ENCODE data around the gene CCSER2. TPM values are rescaled to one million over a fixed set of nuclear protein-coding genes. Genes with fewer than 3 reads are reported as not detected.

Gene CCSER2
- total and polyA plus RNA-seq, 4 donors, result 23.1 to 111 (median 59.4) TPM

DNA sequence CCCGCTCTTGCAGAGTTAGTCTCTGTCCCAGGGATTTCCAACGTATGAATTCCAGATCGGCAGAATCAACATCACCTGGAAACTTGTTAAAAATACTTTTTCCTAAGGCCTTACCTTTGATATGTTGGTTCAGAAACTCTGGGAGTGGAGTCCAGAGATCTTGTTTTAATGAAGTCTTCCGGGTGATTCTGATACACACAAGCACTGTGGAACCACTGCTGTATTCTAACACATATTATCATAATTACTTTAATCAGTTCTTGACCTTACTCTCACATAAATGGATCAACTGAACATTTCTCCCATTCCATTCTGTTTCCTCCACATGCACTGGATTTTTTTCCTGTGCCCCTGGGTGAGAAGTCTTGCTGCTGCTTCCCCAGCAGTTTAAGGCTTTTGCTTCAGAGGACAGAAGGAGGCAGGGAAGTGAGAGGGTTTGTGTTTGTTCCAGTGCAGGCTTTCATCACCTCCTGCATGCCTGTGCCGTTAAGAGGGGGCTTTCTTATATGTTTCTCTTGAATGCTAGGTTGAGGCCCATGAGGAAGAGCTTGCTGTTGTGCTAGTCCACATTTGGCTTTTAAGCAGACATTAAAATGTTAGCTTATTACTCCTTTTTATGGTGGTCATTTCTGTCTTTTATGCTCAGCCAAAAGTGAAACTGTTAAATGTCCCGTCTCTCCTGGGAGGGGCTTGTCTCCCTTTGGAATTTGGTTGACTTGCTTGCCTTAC, 32.4 kb downstream of the CCSER2 start:
- DNase-seq (no peak), ATAC-seq (ENCODE audit: low FRiP score) (no peak)
- intact Hi-C loops (cut with DNase I), result no loop called here
- Histone ChIP-seq H3K9me3 (ENCODE audit: control insufficient read depth, low read length) (no peaks in the 10 kb centered on the region), H3K27me3 (ENCODE audit: control insufficient read depth in 1 of 2, insufficient read depth in 2 of 2, low read length in 1 of 2) (no peaks in the 10 kb centered on the region), H3K27ac (ENCODE audit: low read depth in 1 of 2, low read length in 2 of 2) (no peak overlapping the region), H3K4me3 (ENCODE audit: low read length in 2 of 2) (peak overlapping the region; percentile 11 to 20), H3K4me1 (ENCODE audit: control insufficient read depth in 1 of 2, insufficient read depth in 2 of 2, low read length in 2 of 2) (peaks cover 3 to 7% of the 10 kb centered on the region in 2 donors), H3K36me3 (ENCODE audit: control insufficient read depth in 1 of 2, insufficient read depth in 2 of 2, low read length in 1 of 2) (no peaks in the 10 kb centered on the region)
- 44% methylated on average over 6 of the region's 6 CpGs for WGBS, 2 donors

DNA sequence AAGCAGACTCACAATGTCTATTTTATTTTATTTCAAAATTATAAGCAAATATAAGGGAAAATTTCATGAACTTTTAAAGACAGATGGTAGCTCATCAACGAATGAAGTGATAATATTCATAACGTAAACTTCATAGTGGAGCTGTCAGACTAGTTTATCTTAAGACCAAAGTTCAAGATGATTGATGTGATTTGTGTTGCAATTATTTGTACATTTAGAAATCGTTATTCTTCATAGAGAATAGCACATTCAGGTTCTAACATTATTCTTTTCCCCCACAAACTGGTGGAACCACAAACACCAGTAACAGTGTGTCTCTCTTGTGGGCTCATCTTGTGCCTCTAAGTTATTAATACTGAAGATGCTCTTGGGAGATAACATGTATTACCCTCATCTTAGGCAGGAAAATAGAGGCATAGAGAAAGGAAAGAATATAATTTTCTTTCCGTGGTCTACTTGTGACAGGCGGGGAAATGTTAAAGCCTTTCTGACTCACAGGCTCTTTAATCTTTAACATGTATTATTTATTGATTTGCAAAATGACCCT, 37.0 kb downstream of the CCSER2 start:
- DNase-seq (no peak), ATAC-seq (ENCODE audit: low FRiP score) (no peak)
- Histone ChIP-seq H3K27me3 (ENCODE audit: control insufficient read depth in 1 of 2, insufficient read depth in 2 of 2, low read length in 1 of 2) (no peaks in the 10 kb centered on the region), H3K9me3 (ENCODE audit: control insufficient read depth, low read length) (no peaks in the 10 kb centered on the region), H3K4me3 (ENCODE audit: low read length in 2 of 2) (no peak overlapping the region), H3K4me1 (ENCODE audit: control insufficient read depth in 1 of 2, insufficient read depth in 2 of 2, low read length in 2 of 2) (peaks cover 1 to 7% of the 10 kb centered on the region in 2 donors), H3K27ac (ENCODE audit: low read depth in 1 of 2, low read length in 2 of 2) (no peak overlapping the region), H3K36me3 (ENCODE audit: control insufficient read depth in 1 of 2, insufficient read depth in 2 of 2, low read length in 1 of 2) (no peaks in the 10 kb centered on the region)
- intact Hi-C loops (cut with DNase I), result no loop called here
- WGBS, 2 donors, result 76 to 81% methylated on average over 5 of the region's 5 CpGs

GRCh38 chr10:84366041-84366440, 37.7 kb downstream of the CCSER2 start:
- DNase-seq, result no peak
- Histone ChIP-seq H3K4me3 (ENCODE audit: low read length in 2 of 2) (no peak overlapping the region), H3K36me3 (ENCODE audit: control insufficient read depth in 1 of 2, insufficient read depth in 2 of 2, low read length in 1 of 2) (no peaks in the 10 kb centered on the region), H3K4me1 (ENCODE audit: control insufficient read depth in 1 of 2, insufficient read depth in 2 of 2, low read length in 2 of 2) (peaks cover 1 to 2% of the 10 kb centered on the region in 2 donors), H3K27ac (ENCODE audit: low read depth in 1 of 2, low read length in 2 of 2) (no peak overlapping the region), H3K9me3 (ENCODE audit: control insufficient read depth, low read length) (no peaks in the 10 kb centered on the region), H3K27me3 (ENCODE audit: control insufficient read depth in 1 of 2, insufficient read depth in 2 of 2, low read length in 1 of 2) (no peaks in the 10 kb centered on the region)
- 96% methylated on average over 4 of the region's 4 CpGs for WGBS, 2 donors
- intact Hi-C loops (cut with DNase I), result no loop called here
- ATAC-seq (ENCODE audit: low FRiP score), result no peak

GRCh38 chr10:84367256-84367655, 38.9 kb downstream of the CCSER2 start:
- WGBS, 2 donors, result 94 to 96% methylated on average over 6 of the region's 6 CpGs
- Histone ChIP-seq H3K27me3 (ENCODE audit: control insufficient read depth in 1 of 2, insufficient read depth in 2 of 2, low read length in 1 of 2) (no peaks in the 10 kb centered on the region), H3K9me3 (ENCODE audit: control insufficient read depth, low read length) (no peaks in the 10 kb centered on the region), H3K4me1 (ENCODE audit: control insufficient read depth in 1 of 2, insufficient read depth in 2 of 2, low read length in 2 of 2) (peaks cover 1 to 2% of the 10 kb centered on the region in 2 donors), H3K27ac (ENCODE audit: low read depth in 1 of 2, low read length in 2 of 2) (no peak overlapping the region), H3K36me3 (ENCODE audit: control insufficient read depth in 1 of 2, insufficient read depth in 2 of 2, low read length in 1 of 2) (no peaks in the 10 kb centered on the region), H3K4me3 (ENCODE audit: low read length in 2 of 2) (no peak overlapping the region)
- intact Hi-C loops (cut with DNase I), result no loop called here
- ATAC-seq (ENCODE audit: low FRiP score) (no peak), DNase-seq (no peak)

DNA sequence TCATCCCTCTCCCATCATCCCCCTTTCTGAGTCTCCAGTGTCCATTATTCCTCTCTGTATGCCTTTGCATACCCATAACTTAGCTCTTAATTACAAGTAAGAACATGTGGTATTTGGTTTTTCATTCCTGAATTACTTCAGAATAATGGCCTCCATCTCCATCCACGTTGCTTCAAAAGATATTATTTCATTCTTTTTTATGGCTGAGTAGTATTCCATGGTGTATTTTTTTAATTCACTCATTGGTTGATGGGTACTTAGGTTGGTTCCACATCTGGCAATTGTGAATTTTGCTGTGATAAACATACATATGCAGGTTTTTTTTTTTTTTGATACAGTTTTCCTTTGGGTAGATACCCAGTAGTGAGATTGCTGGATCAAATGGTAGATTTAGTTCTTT, 40.4 kb downstream of the CCSER2 start:
- Histone ChIP-seq H3K4me1 (ENCODE audit: control insufficient read depth in 1 of 2, insufficient read depth in 2 of 2, low read length in 2 of 2) (peaks cover 1 to 2% of the 10 kb centered on the region in 2 donors), H3K27me3 (ENCODE audit: control insufficient read depth in 1 of 2, insufficient read depth in 2 of 2, low read length in 1 of 2) (no peaks in the 10 kb centered on the region), H3K4me3 (ENCODE audit: low read length in 2 of 2) (no peak overlapping the region), H3K9me3 (ENCODE audit: control insufficient read depth, low read length) (no peaks in the 10 kb centered on the region), H3K36me3 (ENCODE audit: control insufficient read depth in 1 of 2, insufficient read depth in 2 of 2, low read length in 1 of 2) (no peaks in the 10 kb centered on the region), H3K27ac (ENCODE audit: low read depth in 1 of 2, low read length in 2 of 2) (no peak overlapping the region)
- DNase-seq (no peak), ATAC-seq (ENCODE audit: low FRiP score) (no peak)
- WGBS, 2 donors, result 92 to 96% methylated on average over 1 of the region's 1 CpG
- intact Hi-C loops (cut with DNase I), result no loop called here

DNA sequence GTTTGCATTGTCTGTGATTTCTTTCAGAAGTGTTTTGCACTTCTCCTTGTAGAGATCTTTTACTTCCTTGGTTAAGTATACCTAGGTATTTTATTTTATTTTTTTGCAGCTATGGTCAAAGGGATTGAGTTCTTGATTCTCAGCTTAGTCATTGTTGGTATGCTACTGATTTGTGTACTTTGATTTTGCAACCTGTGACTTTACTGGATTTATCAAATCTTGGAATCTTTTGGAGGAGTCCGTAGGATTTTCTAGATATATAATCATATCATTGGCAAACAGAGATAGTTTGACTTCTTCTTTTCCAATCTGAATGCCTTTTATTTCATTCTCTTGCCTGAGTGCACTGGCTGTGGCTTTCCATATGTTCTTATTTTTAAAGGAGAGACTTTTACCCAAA, 41.9 kb downstream of the CCSER2 start:
- Histone ChIP-seq H3K9me3 (ENCODE audit: control insufficient read depth, low read length) (no peaks in the 10 kb centered on the region), H3K4me1 (ENCODE audit: control insufficient read depth in 1 of 2, insufficient read depth in 2 of 2, low read length in 2 of 2) (peaks cover 0 to 1% of the 10 kb centered on the region in 2 donors), H3K27ac (ENCODE audit: low read depth in 1 of 2, low read length in 2 of 2) (no peak overlapping the region), H3K36me3 (ENCODE audit: control insufficient read depth in 1 of 2, insufficient read depth in 2 of 2, low read length in 1 of 2) (peaks cover 0 to 3% of the 10 kb centered on the region in 2 donors), H3K4me3 (ENCODE audit: low read length in 2 of 2) (no peak overlapping the region), H3K27me3 (ENCODE audit: control insufficient read depth in 1 of 2, insufficient read depth in 2 of 2, low read length in 1 of 2) (no peaks in the 10 kb centered on the region)
- 87 to 92% methylated on average over 1 of the region's 1 CpG for WGBS, 2 donors
- no peak for DNase-seq
- intact Hi-C loops (cut with DNase I), result loop anchor here (5.0 kb wide), 2 partner anchors 103 to 108 kb away; no protein-coding TSS in a partner anchor
- ATAC-seq (ENCODE audit: low FRiP score), result no peak

DNA sequence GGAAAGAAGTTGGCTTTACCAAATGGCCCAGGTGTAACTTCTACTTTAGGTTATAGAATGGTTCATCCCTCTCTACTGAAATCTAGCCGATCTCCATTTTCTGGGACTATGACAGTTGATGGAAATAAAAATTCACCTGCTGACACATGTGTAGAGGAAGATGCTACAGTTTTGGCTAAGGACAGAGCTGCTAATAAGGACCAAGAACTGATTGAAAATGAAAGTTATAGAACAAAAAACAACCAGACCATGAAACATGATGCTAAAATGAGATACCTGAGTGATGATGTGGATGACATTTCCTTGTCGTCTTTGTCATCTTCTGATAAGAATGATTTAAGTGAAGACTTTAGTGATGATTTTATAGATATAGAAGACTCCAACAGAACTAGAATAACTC, 43.6 kb downstream of the CCSER2 start:
- intact Hi-C loops (cut with DNase I), result loop anchor here (5.0 kb wide), 2 partner anchors 105 to 110 kb away; no protein-coding TSS in a partner anchor
- Histone ChIP-seq H3K36me3 (ENCODE audit: control insufficient read depth in 1 of 2, insufficient read depth in 2 of 2, low read length in 1 of 2) (peaks cover 0 to 3% of the 10 kb centered on the region in 2 donors), H3K27ac (ENCODE audit: low read depth in 1 of 2, low read length in 2 of 2) (no peak overlapping the region), H3K9me3 (ENCODE audit: control insufficient read depth, low read length) (no peaks in the 10 kb centered on the region), H3K27me3 (ENCODE audit: control insufficient read depth in 1 of 2, insufficient read depth in 2 of 2, low read length in 1 of 2) (no peaks in the 10 kb centered on the region), H3K4me3 (ENCODE audit: low read length in 2 of 2) (no peak overlapping the region), H3K4me1 (ENCODE audit: control insufficient read depth in 1 of 2, insufficient read depth in 2 of 2, low read length in 2 of 2) (peaks cover 0 to 1% of the 10 kb centered on the region in 2 donors)
- DNase-seq, result no peak
- no peak for ATAC-seq (ENCODE audit: low FRiP score)
- WGBS, 2 donors, result 92 to 94% methylated on average over 2 of the region's 2 CpGs

- no peak for ATAC-seq (ENCODE audit: low FRiP score)
- 89 to 96% methylated on average over 2 of the region's 2 CpGs for WGBS, 2 donors
- no peak for DNase-seq
- H3K9me3 ChIP-seq (ENCODE audit: control insufficient read depth, low read length), result no peaks in the 10 kb centered on the region
- peaks cover 0 to 3% of the 10 kb centered on the region in 2 donors for H3K36me3 ChIP-seq (ENCODE audit: control insufficient read depth in 1 of 2, insufficient read depth in 2 of 2, low read length in 1 of 2)
- no peak overlapping the region for H3K4me3 ChIP-seq (ENCODE audit: low read length in 2 of 2)
- H3K27ac ChIP-seq (ENCODE audit: low read depth in 1 of 2, low read length in 2 of 2), result no peak overlapping the region
- intact Hi-C loops (cut with DNase I), result loop anchor here (5.0 kb wide), 2 partner anchors 106 to 111 kb away; no protein-coding TSS in a partner anchor
- H3K4me1 ChIP-seq (ENCODE audit: control insufficient read depth in 1 of 2, insufficient read depth in 2 of 2, low read length in 2 of 2), result peaks cover 0 to 1% of the 10 kb centered on the region in 2 donors
- no peaks in the 10 kb centered on the region for H3K27me3 ChIP-seq (ENCODE audit: control insufficient read depth in 1 of 2, insufficient read depth in 2 of 2, low read length in 1 of 2)
These were observed 44.6 kb downstream of the CCSER2 start for GRCh38 chr10:84373000-84373399.

DNA sequence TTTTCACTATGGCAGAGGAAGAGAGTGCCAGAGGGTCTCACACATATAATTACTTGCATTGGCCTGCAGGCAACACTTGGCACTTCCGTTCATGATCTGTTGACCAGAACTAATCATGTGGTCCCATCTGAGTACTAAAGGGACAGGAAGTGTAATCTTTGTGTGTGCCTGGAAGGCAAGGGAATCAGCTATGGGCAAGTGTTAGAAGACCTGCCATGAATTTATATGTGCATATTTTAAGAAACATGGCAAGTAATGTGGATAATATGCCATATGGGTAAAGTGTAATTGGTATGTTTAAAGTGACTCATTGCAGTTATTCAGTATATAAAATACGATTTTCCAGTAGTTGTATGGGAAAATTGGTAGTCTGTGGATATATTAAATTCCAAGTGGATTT, 46.1 kb downstream of the CCSER2 start:
- peaks cover 0 to 3% of the 10 kb centered on the region in 2 donors for H3K36me3 ChIP-seq (ENCODE audit: control insufficient read depth in 1 of 2, insufficient read depth in 2 of 2, low read length in 1 of 2)
- no peaks in the 10 kb centered on the region for H3K27me3 ChIP-seq (ENCODE audit: control insufficient read depth in 1 of 2, insufficient read depth in 2 of 2, low read length in 1 of 2)
- ATAC-seq (ENCODE audit: low FRiP score) (no peak), DNase-seq (no peak)
- intact Hi-C loops (cut with DNase I), result loop anchor here (2.0 to 5.0 kb wide), 3 partner anchors 107 to 162 kb away; no protein-coding TSS in a partner anchor
- no peak overlapping the region for H3K4me3 ChIP-seq (ENCODE audit: low read length in 2 of 2)
- H3K27ac ChIP-seq (ENCODE audit: low read depth in 1 of 2, low read length in 2 of 2), result no peak overlapping the region
- H3K4me1 ChIP-seq (ENCODE audit: control insufficient read depth in 1 of 2, insufficient read depth in 2 of 2, low read length in 2 of 2), result peaks cover 0 to 1% of the 10 kb centered on the region in 2 donors
- no peaks in the 10 kb centered on the region for H3K9me3 ChIP-seq (ENCODE audit: control insufficient read depth, low read length)
- WGBS, 2 donors, result 60 to 65% methylated on average over 2 of the region's 2 CpGs

Measured in aorta (tissue), 5 donors.